SU-DHL-6 (cell line): ENCODE results near the gene GCKR.

Experiments
- H2AFZ ChIP-seq: fragments of 200-600 bp; sonication (generic); 2 replicates; pipeline ENCODE4 v1.6.1; 2014; ENCODE audit warnings: low read depth, mild to moderate bottlenecking, moderate library complexity, mixed read lengths, antibody characterized with exemption, low read length; ENCODE audit not compliant: severe bottlenecking
- H3F3A ChIP-seq: fragments of 200-600 bp; shearing (Covaris generic); 2 replicates; pipeline ENCODE4 v1.6.0; 2016; ENCODE audit warnings: antibody characterized with exemption, mild to moderate bottlenecking; ENCODE audit not compliant: insufficient read depth
- H3K27ac ChIP-seq: fragments of 200-600 bp; sonication (generic); 2 replicates; pipeline ENCODE4 v1.5.1; 2016; ENCODE audit warnings: low read depth, mild to moderate bottlenecking, low read length, moderate library complexity, mixed read lengths
- H3K27me3 ChIP-seq: fragments of 200-600 bp; sonication (generic), shearing (Covaris generic); 2 replicates; pipeline ENCODE4 v1.6.0; 2014; ENCODE audit warnings: mild to moderate bottlenecking, low read length
- H3K36me3 ChIP-seq: fragments of 200-600 bp; sonication (generic); 2 replicates; pipeline ENCODE4 v1.6.1; 2014; ENCODE audit warnings: mild to moderate bottlenecking, low read length, mixed read lengths
- H3K4me2 ChIP-seq: fragments of 300-600, 200-600 bp; shearing (Covaris generic), sonication (generic); 2 replicates; pipeline ENCODE4 v1.6.0; 2014; ENCODE audit warnings: low read length, low read depth, mild to moderate bottlenecking; ENCODE audit not compliant: poor library complexity, severe bottlenecking
- H3K4me3 ChIP-seq: fragments of 200-600 bp; sonication (generic); 2 replicates; pipeline ENCODE4 v1.5.1; 2014; ENCODE audit warnings: antibody characterized with exemption, low read length, mild to moderate bottlenecking, mixed read lengths; ENCODE audit not compliant: insufficient read depth, poor library complexity, severe bottlenecking
- H3K79me2 ChIP-seq: fragments of 200-600 bp; sonication (generic); 2 replicates; pipeline ENCODE4 v1.6.1; 2014; ENCODE audit warnings: mild to moderate bottlenecking, low read length, moderate library complexity; ENCODE audit not compliant: insufficient read depth
- H3K9ac ChIP-seq: fragments of 200-600 bp; sonication (generic); 2 replicates; pipeline ENCODE4 v1.7.0; 2014; ENCODE audit warnings: mild to moderate bottlenecking, low read length
- H3K9me2 ChIP-seq: fragments of 200-600 bp; sonication (generic); replicated peaks from 2 replicates; pipeline ENCODE4 v1.6.1; 2014; ENCODE audit warnings: low read length; ENCODE audit not compliant: insufficient read depth
- H3K9me3 ChIP-seq: fragments of 200-600 bp; sonication (generic); 2 replicates; pipeline ENCODE4 v1.6.1; 2014; ENCODE audit warnings: low read length, mixed read lengths; ENCODE audit not compliant: insufficient read depth
- H4K20me1 ChIP-seq: fragments of 200-600 bp; sonication (generic); 2 replicates; pipeline ENCODE4 v1.6.1; 2014; ENCODE audit warnings: low read depth, mild to moderate bottlenecking, antibody characterized with exemption, low read length, moderate library complexity, mixed read lengths
- CTCF ChIP-seq: fragments of 200-600 bp; sonication (generic); IDR thresholded peaks from one replicate; pipeline ENCODE4 v1.5.1; 2017; ENCODE audit warnings: antibody characterized with exemption, mild to moderate bottlenecking, low read length, moderate library complexity; ENCODE audit not compliant: insufficient read depth, poor library complexity, severe bottlenecking
- EZH2phosphoT487 ChIP-seq: fragments of 200-600 bp; sonication (generic), shearing (Covaris generic); conservative IDR thresholded peaks from 2 replicates; pipeline ENCODE4 v1.6.1; 2018; ENCODE audit warnings: mild to moderate bottlenecking, antibody characterized with exemption, low read length, moderate library complexity, mixed read lengths

GCKR gene

GRCh38 chr2:27520316-27520715 lies 23.7 kb downstream of the GCKR start:
- H3K27me3 ChIP-seq, result no peaks in the 10 kb centered on the region
- no peak overlapping the region for H3K27ac ChIP-seq
- no peak overlapping the region for H3K9ac ChIP-seq
- no peaks in the 10 kb centered on the region for H3K9me3 ChIP-seq
- H3K4me2 ChIP-seq, result no peak overlapping the region
- H2AFZ ChIP-seq, result no peak overlapping the region
- no peaks in the 10 kb centered on the region for H4K20me1 ChIP-seq
- H3K4me3 ChIP-seq, result no peak overlapping the region
- TF ChIP-seq EZH2phosphoT487 (no peak), CTCF (no peak)
- no peaks in the 10 kb centered on the region for H3K79me2 ChIP-seq
- H3F3A ChIP-seq, result no peaks in the 10 kb centered on the region
- H3K9me2 ChIP-seq, result no peaks in the 10 kb centered on the region
- no peaks in the 10 kb centered on the region for H3K36me3 ChIP-seq

GRCh38 chr2:27522400-27522945 lies 25.8 kb downstream of the GCKR start:
- H2AFZ ChIP-seq, result no peak overlapping the region
- H4K20me1 ChIP-seq, result no peaks in the 10 kb centered on the region
- no peaks in the 10 kb centered on the region for H3K79me2 ChIP-seq
- H3K27me3 ChIP-seq, result no peaks in the 10 kb centered on the region
- no peak overlapping the region for H3K9ac ChIP-seq
- TF ChIP-seq EZH2phosphoT487, result no peak
- TF ChIP-seq CTCF, result no peak
- no peak overlapping the region for H3K4me2 ChIP-seq
- H3K36me3 ChIP-seq, result no peaks in the 10 kb centered on the region
- H3K27ac ChIP-seq, result no peak overlapping the region
- H3K9me2 ChIP-seq, result no peaks in the 10 kb centered on the region
- no peaks in the 10 kb centered on the region for H3K9me3 ChIP-seq
- no peaks in the 10 kb centered on the region for H3F3A ChIP-seq
- no peak overlapping the region for H3K4me3 ChIP-seq

GRCh38 chr2:27527182-27527581 lies 30.5 kb downstream of the GCKR start:
- Histone ChIP-seq H3K36me3 (no peaks in the 10 kb centered on the region), H2AFZ (no peak overlapping the region), H3K9me3 (no peaks in the 10 kb centered on the region), H3K27ac (no peak overlapping the region), H3K9me2 (no peaks in the 10 kb centered on the region), H3K27me3 (no peaks in the 10 kb centered on the region), H4K20me1 (no peaks in the 10 kb centered on the region), H3F3A (no peaks in the 10 kb centered on the region), H3K4me2 (no peak overlapping the region), H3K4me3 (no peak overlapping the region), H3K9ac (no peak overlapping the region), H3K79me2 (no peaks in the 10 kb centered on the region)
- no peak for TF ChIP-seq CTCF
- TF ChIP-seq EZH2phosphoT487, result no peak
